ENCODE measurements around the gene PRX.
"Not testable (repeated sequence)": the region's sequence is repeated elsewhere in the genome, so short reads cannot be mapped to it uniquely, and the experiment has no call there.

The PRX gene

GRCh38 chr19:40411125-40411842, 1.9 kb downstream of the PRX start:
- H3K4me3 ChIP-seq (ENCODE audit: low read depth, low read length), result no peak overlapping the region
- no peak for TF ChIP-seq CTCF (IDR thresholded peaks at IDR 0.05; ENCODE audit: borderline replicate concordance, insufficient read depth, low read depth, low read length)

- no peak overlapping the region for H3K4me3 ChIP-seq (ENCODE audit: low read depth, low read length)
- no peak for TF ChIP-seq CTCF (IDR thresholded peaks at IDR 0.05; ENCODE audit: borderline replicate concordance, insufficient read depth, low read depth, low read length)
Measured at GRCh38 chr19:40410030-40410389, 3.2 kb downstream of the PRX start.

GRCh38 chr19:40408598-40408925, 4.6 kb downstream of the PRX start:
- not testable (repeated sequence) for H3K4me3 ChIP-seq (ENCODE audit: low read depth, low read length)

- no peak for TF ChIP-seq CTCF (IDR thresholded peaks at IDR 0.05; ENCODE audit: borderline replicate concordance, insufficient read depth, low read depth, low read length)
- no peak overlapping the region for H3K4me3 ChIP-seq (ENCODE audit: low read depth, low read length)
Measured at GRCh38 chr19:40407714-40408597, 5.2 kb downstream of the PRX start.

GRCh38 chr19:40403262-40403984, 9.8 kb downstream of the PRX start:
- no peak for TF ChIP-seq CTCF (IDR thresholded peaks at IDR 0.05; ENCODE audit: borderline replicate concordance, insufficient read depth, low read depth, low read length)
- H3K4me3 ChIP-seq (ENCODE audit: low read depth, low read length), result peak overlapping the region; percentile 51

- no peak overlapping the region for H3K4me3 ChIP-seq (ENCODE audit: low read depth, low read length)
- no peak for TF ChIP-seq CTCF (IDR thresholded peaks at IDR 0.05; ENCODE audit: borderline replicate concordance, insufficient read depth, low read depth, low read length)
Measured at GRCh38 chr19:40400559-40400958, 12.6 kb downstream of the PRX start.

- TF ChIP-seq CTCF (IDR thresholded peaks at IDR 0.05; ENCODE audit: borderline replicate concordance, insufficient read depth, low read depth, low read length), result no peak
- H3K4me3 ChIP-seq (ENCODE audit: low read depth, low read length), result no peak overlapping the region
Measured at GRCh38 chr19:40398417-40399131, 14.6 kb downstream of the PRX start.

Measured in GM12875 (cell line).